ENCODE measurements around the gene ARSI.
A peak's percentile ranks its signal among the peaks of the same experiment; 100 is the strongest.

ARSI gene

GRCh38 chr5:150310246-150310645, 7.5 kb upstream of the ARSI start:
- in situ Hi-C loops (cut with HindIII; ENCODE audit: low pct_unique_long_range_greater_than_20kb, low sequenced_read_pairs), result no loop called here
- no peak for TF ChIP-seq JUND (IDR thresholded peaks at IDR 0.05; ENCODE audit: low read depth)
- no peak for DNase-seq (ENCODE audit: low read depth in 1 of 2, low spot score in 1 of 2)

GRCh38 chr5:150309886-150310239, 7.2 kb upstream of the ARSI start:
- no peak for DNase-seq (ENCODE audit: low read depth in 1 of 2, low spot score in 1 of 2)
- in situ Hi-C loops (cut with HindIII; ENCODE audit: low pct_unique_long_range_greater_than_20kb, low sequenced_read_pairs), result no loop called here
- TF ChIP-seq JUND (IDR thresholded peaks at IDR 0.05; ENCODE audit: low read depth), result no peak

- TF ChIP-seq JUND (IDR thresholded peaks at IDR 0.05; ENCODE audit: low read depth), result no peak
- in situ Hi-C loops (cut with HindIII; ENCODE audit: low pct_unique_long_range_greater_than_20kb, low sequenced_read_pairs), result no loop called here
- no peak for DNase-seq (ENCODE audit: low read depth in 1 of 2, low spot score in 1 of 2)
Observed at GRCh38 chr5:150309101-150309885, 6.6 kb upstream of the ARSI start.

- in situ Hi-C loops (cut with HindIII; ENCODE audit: low pct_unique_long_range_greater_than_20kb, low sequenced_read_pairs), result no loop called here
- no peak for DNase-seq (ENCODE audit: low read depth in 1 of 2, low spot score in 1 of 2)
- TF ChIP-seq JUND (IDR thresholded peaks at IDR 0.05; ENCODE audit: low read depth), result no peak
Observed at GRCh38 chr5:150307617-150308426, 5.1 kb upstream of the ARSI start.

- in situ Hi-C loops (cut with HindIII; ENCODE audit: low pct_unique_long_range_greater_than_20kb, low sequenced_read_pairs), result no loop called here
- DNase-seq (ENCODE audit: low read depth in 1 of 2, low spot score in 1 of 2), result no peak
- no peak for TF ChIP-seq JUND (IDR thresholded peaks at IDR 0.05; ENCODE audit: low read depth)
Observed at GRCh38 chr5:150306775-150307174, 4.1 kb upstream of the ARSI start.

- in situ Hi-C loops (cut with HindIII; ENCODE audit: low pct_unique_long_range_greater_than_20kb, low sequenced_read_pairs), result no loop called here
- no peak for TF ChIP-seq JUND (IDR thresholded peaks at IDR 0.05; ENCODE audit: low read depth)
Observed at GRCh38 chr5:150305557-150305956, 2.9 kb upstream of the ARSI start.

GRCh38 chr5:150305095-150305494, 2.4 kb upstream of the ARSI start:
- in situ Hi-C loops (cut with HindIII; ENCODE audit: low pct_unique_long_range_greater_than_20kb, low sequenced_read_pairs), result no loop called here
- TF ChIP-seq JUND (IDR thresholded peaks at IDR 0.05; ENCODE audit: low read depth), result no peak
- DNase-seq (ENCODE audit: low read depth in 1 of 2, low spot score in 1 of 2), result no peak

More at GRCh38 chr5:150305557-150305956, 2.9 kb upstream of the ARSI start:
- DNase-seq (ENCODE audit: low read depth in 1 of 2, low spot score in 1 of 2), result no peak

- TF ChIP-seq JUND (IDR thresholded peaks at IDR 0.05; ENCODE audit: low read depth), result no peak
- in situ Hi-C loops (cut with HindIII; ENCODE audit: low pct_unique_long_range_greater_than_20kb, low sequenced_read_pairs), result no loop called here
Observed at GRCh38 chr5:150304481-150305081, 1.9 kb upstream of the ARSI start.

GRCh38 chr5:150303660-150304386, 1.1 kb upstream of the ARSI start:
- DNase-seq (ENCODE audit: low read depth in 1 of 2, low spot score in 1 of 2), result no peak
- in situ Hi-C loops (cut with HindIII; ENCODE audit: low pct_unique_long_range_greater_than_20kb, low sequenced_read_pairs), result no loop called here
- TF ChIP-seq JUND (IDR thresholded peaks at IDR 0.05; ENCODE audit: low read depth), result no peak

More at GRCh38 chr5:150304481-150305081, 1.9 kb upstream of the ARSI start:
- no peak for DNase-seq (ENCODE audit: low read depth in 1 of 2, low spot score in 1 of 2)

GRCh38 chr5:150303070-150303615, 438 bp upstream of the ARSI start:
- DNase-seq (ENCODE audit: low read depth in 1 of 2, low spot score in 1 of 2), result no peak
- in situ Hi-C loops (cut with HindIII; ENCODE audit: low pct_unique_long_range_greater_than_20kb, low sequenced_read_pairs), result no loop called here
- TF ChIP-seq JUND (IDR thresholded peaks at IDR 0.05; ENCODE audit: low read depth), result no peak

GRCh38 chr5:150301901-150302300, 804 bp downstream of the ARSI start:
- no peak for TF ChIP-seq JUND (IDR thresholded peaks at IDR 0.05; ENCODE audit: low read depth)
- DNase-seq (ENCODE audit: low read depth in 1 of 2, low spot score in 1 of 2), result no peak
- in situ Hi-C loops (cut with HindIII; ENCODE audit: low pct_unique_long_range_greater_than_20kb, low sequenced_read_pairs), result no loop called here

- in situ Hi-C loops (cut with HindIII; ENCODE audit: low pct_unique_long_range_greater_than_20kb, low sequenced_read_pairs), result no loop called here
- TF ChIP-seq JUND (IDR thresholded peaks at IDR 0.05; ENCODE audit: low read depth), result no peak
- DNase-seq (ENCODE audit: low read depth in 1 of 2, low spot score in 1 of 2), result peak in 1 of 2 experiments; percentile 18
Observed at GRCh38 chr5:150301170-150301505, 1.6 kb downstream of the ARSI start.
